Adrenal gland (tissue), 5 donors: Measurements from ENCODE around the gene TOLLIP.

Experiments used
- POLR2A ChIP-seq, 2 donors: fragments of 450-650 bp; IDR thresholded peaks; one replicate each; pipeline ENCODE4 v1.6.1; 2017; ENCODE audit warnings: antibody characterized with exemption in 2 of 2, mild to moderate bottlenecking in 2 of 2, moderate library complexity in 1 of 2
- TF ChIP-seq, protein P1 (sequence below), 6 experiments: fragments of 450-650 bp in 4 of 6; fragments of 200-600 bp in 2 of 6; sonication (generic) in 1 of 6; IDR thresholded peaks; 1 replicate in 5 of 6; 2 replicates in 1 of 6; pipeline versions ENCODE4 v1.5.1 to v1.8.0; 2016 to 2021; ENCODE audit warnings: antibody characterized with exemption in 6 of 6, mild to moderate bottlenecking in 2 of 6, moderate library complexity in 1 of 6
- donor health status: DM: no; HTN: no; CAD: no.

GRCh38 chr11:1232021-1232882 is 77.2 kb downstream of the TOLLIP start:
- TF ChIP-seq, protein P1, sequence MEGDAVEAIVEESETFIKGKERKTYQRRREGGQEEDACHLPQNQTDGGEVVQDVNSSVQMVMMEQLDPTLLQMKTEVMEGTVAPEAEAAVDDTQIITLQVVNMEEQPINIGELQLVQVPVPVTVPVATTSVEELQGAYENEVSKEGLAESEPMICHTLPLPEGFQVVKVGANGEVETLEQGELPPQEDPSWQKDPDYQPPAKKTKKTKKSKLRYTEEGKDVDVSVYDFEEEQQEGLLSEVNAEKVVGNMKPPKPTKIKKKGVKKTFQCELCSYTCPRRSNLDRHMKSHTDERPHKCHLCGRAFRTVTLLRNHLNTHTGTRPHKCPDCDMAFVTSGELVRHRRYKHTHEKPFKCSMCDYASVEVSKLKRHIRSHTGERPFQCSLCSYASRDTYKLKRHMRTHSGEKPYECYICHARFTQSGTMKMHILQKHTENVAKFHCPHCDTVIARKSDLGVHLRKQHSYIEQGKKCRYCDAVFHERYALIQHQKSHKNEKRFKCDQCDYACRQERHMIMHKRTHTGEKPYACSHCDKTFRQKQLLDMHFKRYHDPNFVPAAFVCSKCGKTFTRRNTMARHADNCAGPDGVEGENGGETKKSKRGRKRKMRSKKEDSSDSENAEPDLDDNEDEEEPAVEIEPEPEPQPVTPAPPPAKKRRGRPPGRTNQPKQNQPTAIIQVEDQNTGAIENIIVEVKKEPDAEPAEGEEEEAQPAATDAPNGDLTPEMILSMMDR (IDR thresholded peaks at IDR 0.05) = no peak
- no peak for TF ChIP-seq POLR2A (IDR thresholded peaks at IDR 0.05)
